Chondrocyte (in vitro differentiated cells): ENCODE data around the gene DNAAF6. TPM values are rescaled to one million over a fixed set of nuclear protein-coding genes. Genes with fewer than 3 reads are reported as not detected.
"Not testable (repeated sequence)": the region's sequence is repeated elsewhere in the genome, so short reads cannot be mapped to it uniquely, and the experiment has no call there.

Experiments
- DNase-seq: peaks from one replicate; pipeline ENCODE4 v3.0.0; 2021; ENCODE audit warnings: mixed read lengths, low spot score
- H3K27ac Mint-ChIP-seq: one replicate; pipeline ENCODE4 v1.8.0; 2021; ENCODE audit warnings: mild to moderate bottlenecking, moderate library complexity, mixed read lengths; ENCODE audit not compliant: unreplicated experiment
- H3K27me3 Mint-ChIP-seq: 2 replicates; pipeline ENCODE4 v1.8.0; 2021; ENCODE audit warnings: low read depth, mixed read lengths
- H3K36me3 Mint-ChIP-seq: 2 replicates; pipeline ENCODE4 v1.8.0; 2021; ENCODE audit warnings: low read depth, mixed read lengths
- H3K4me1 Mint-ChIP-seq: 2 replicates; pipeline ENCODE4 v1.8.0; 2021; ENCODE audit warnings: low read depth, mild to moderate bottlenecking, mixed read lengths
- H3K4me3 Mint-ChIP-seq: one replicate; pipeline ENCODE4 v1.8.0; 2021; ENCODE audit warnings: mild to moderate bottlenecking, moderate library complexity, mixed read lengths; ENCODE audit not compliant: unreplicated experiment
- H3K9me3 Mint-ChIP-seq: 2 replicates; pipeline ENCODE4 v1.8.0; 2021; ENCODE audit warnings: low read depth, mixed read lengths
- CTCF ChIP-seq: fragments of 200-600 bp; sonication (generic); IDR thresholded peaks from 2 replicates; pipeline ENCODE4 v1.5.0; 2021; ENCODE audit warnings: antibody characterized with exemption, mild to moderate bottlenecking, moderate library complexity
- long read RNA-seq: library from polyadenylated mRNA; stranded (forward); transcript quantifications from one replicate; pipeline ENCODE4 v2.0.0, GENCODE V29; 2021
- total RNA-seq: library from RNA; stranded (reverse); gene quantifications from 3 replicates; pipeline ENCODE4 v1.2.1, GENCODE V29; 2021

DNAAF6 gene
- total RNA-seq = not detected in 3 replicates
- long read RNA-seq = 0 reads

DNA sequence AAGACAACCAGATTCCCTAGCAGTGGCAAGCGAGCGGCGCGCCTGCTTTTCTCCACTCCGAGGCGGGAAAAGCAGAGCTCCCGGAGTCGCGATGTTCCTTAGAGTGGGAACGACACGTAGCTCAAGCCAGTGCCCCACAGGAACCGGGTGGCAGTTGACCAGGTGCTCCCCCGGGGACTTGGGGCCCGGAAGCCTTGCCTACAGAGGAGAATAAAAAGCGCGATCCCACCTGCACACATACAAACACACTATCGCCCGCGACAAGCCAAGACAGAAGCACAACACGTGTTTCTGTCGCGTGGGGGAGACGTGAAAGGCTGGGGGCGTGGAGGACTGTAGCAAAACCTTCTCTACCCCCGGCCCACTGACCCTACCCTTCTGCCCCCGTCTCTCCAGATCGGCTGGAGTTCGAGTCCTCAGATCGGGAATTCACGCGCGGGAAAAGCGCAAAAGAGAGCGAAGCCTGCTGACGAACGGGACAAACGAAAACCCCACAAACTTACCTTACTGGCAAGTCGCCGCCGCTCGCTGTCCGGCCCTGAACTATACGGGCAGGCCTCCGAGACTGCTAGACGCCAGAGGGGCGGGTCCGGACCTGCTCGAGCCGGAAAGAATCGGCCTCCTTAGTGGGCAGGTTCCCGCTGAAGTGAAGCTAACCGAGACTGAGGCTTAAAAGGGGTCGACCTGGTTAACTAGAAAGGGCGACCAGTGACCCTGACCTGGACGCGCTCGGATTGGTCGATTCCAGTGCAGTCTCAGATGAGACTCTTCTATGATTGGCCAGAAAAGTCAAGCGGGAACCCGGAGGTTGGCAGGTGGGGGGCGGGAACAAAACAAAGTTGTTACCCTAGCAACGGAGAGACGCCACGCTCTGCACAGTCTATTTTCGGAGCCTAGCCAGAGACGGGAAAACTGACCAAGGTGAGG lies at the start of gene DNAAF6, which contains the start of gene NUP62CL:
TSS of gene DNAAF6 (plus strand) at position 842 of the 927 bp plus-strand sequence. CDS start 6,265 bp downstream, outside the sequence.
TSS of gene NUP62CL (minus strand) at position 664 of the 927 bp plus-strand sequence. CDS start 31,287 bp downstream, outside the sequence.
- Mint-ChIP-seq H3K36me3 (no peaks in the 10 kb centered on the region), H3K27ac (no peak within 1 kb of the TSS), H3K27me3 (peaks cover 7% of the 10 kb centered on the region), H3K4me3 (peak within 1 kb of the TSS; percentile 61), H3K9me3 (peaks cover 5% of the 10 kb centered on the region), H3K4me1 (peaks cover 10% of the 10 kb centered on the region)
- DNase-seq = no peak
- no peak for TF ChIP-seq CTCF

GRCh38 chrX:107157618-107158017 lies 48.8 kb upstream of the DNAAF6 start:
- not testable (repeated sequence) for H3K36me3 Mint-ChIP-seq, H3K9me3 Mint-ChIP-seq, H3K4me1 Mint-ChIP-seq, DNase-seq, H3K27ac Mint-ChIP-seq, H3K27me3 Mint-ChIP-seq, H3K4me3 Mint-ChIP-seq

DNA sequence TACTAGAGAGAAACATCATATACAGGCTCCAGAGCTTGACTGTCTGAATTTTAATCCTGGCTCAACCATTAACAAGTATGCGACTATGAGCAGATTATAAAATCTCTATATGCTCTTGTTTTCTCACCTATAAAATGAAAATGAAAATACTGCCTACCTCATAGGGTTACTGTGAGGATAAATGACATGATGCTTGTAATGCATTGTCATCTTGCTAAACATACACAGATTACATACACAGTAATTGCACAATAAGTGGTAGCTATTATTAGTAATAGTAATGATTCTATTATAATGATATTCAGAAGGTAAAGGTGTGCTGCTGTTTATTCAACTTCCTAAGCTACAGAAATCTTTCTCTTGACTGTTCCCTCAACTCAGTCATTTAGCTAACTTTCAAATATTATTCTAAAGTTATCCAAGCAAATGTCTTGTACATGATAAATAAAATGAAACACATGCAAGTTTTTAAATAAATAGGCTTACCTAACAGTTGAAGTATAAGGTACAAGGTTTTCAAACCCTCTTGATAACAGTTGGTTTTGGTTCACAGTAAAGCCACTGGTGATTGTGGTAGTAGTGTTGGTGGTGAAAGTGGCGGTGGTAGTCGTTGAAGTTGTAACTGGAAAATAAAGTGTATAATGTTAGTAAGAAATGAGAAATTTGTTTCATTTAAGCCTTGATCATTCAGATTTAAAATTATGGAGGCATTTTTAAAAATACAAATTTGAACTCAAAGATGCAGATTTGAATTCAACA lies 39.1 kb upstream of the DNAAF6 start:
- no peak overlapping the region for H3K4me3 Mint-ChIP-seq
- H3K27ac Mint-ChIP-seq = no peak overlapping the region
- no peak for TF ChIP-seq CTCF
- H3K9me3 Mint-ChIP-seq = peaks cover 4% of the 10 kb centered on the region
- no peak for DNase-seq
- no peaks in the 10 kb centered on the region for H3K4me1 Mint-ChIP-seq
- H3K27me3 Mint-ChIP-seq = peaks cover 6% of the 10 kb centered on the region
- no peaks in the 10 kb centered on the region for H3K36me3 Mint-ChIP-seq

DNA sequence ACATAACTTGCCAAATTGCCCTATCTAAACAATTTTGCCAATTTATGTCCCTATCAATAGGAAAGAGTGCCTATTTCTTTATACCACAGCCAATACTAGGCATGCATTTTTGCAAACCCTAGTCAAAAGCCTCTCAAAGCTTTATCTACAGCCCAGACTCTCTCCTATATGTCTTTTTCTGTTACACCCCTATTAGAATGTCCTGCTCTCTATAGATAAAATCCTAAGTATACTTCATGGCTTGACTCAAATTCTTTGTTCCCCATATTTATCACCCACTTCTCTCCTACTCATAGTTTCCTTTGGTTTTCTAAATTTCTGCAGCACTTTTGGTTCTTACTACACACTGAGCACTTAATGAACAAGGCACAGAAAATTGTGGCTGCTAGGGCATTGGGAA lies 38.2 kb upstream of the DNAAF6 start:
- Mint-ChIP-seq H3K27me3 (peaks cover 6% of the 10 kb centered on the region), H3K27ac (no peak overlapping the region), H3K9me3 (peaks cover 4% of the 10 kb centered on the region), H3K4me3 (no peak overlapping the region), H3K36me3 (no peaks in the 10 kb centered on the region), H3K4me1 (no peaks in the 10 kb centered on the region)
- TF ChIP-seq CTCF = no peak
- DNase-seq = no peak

GRCh38 chrX:107168712-107169111 lies 37.7 kb upstream of the DNAAF6 start:
- Mint-ChIP-seq H3K27ac (no peak overlapping the region), H3K4me1 (no peaks in the 10 kb centered on the region), H3K36me3 (no peaks in the 10 kb centered on the region), H3K9me3 (peaks cover 4% of the 10 kb centered on the region), H3K27me3 (peaks cover 6% of the 10 kb centered on the region), H3K4me3 (no peak overlapping the region)
- no peak for DNase-seq
- TF ChIP-seq CTCF = no peak
